HG03442 (cell line): ENCODE measurements around the gene MICAL2.

Source experiments
- ATAC-seq: cut with Tn5 transposase; IDR thresholded peaks from one replicate; pipeline ENCODE4 v1.9.1; 2021; ENCODE audit warnings: mild to moderate bottlenecking, moderate library complexity; ENCODE audit not compliant: unreplicated experiment

Gene MICAL2

GRCh38 chr11:12269104-12269441 is 158.7 kb downstream of the MICAL2 start:
- ATAC-seq, result no peak

DNA sequence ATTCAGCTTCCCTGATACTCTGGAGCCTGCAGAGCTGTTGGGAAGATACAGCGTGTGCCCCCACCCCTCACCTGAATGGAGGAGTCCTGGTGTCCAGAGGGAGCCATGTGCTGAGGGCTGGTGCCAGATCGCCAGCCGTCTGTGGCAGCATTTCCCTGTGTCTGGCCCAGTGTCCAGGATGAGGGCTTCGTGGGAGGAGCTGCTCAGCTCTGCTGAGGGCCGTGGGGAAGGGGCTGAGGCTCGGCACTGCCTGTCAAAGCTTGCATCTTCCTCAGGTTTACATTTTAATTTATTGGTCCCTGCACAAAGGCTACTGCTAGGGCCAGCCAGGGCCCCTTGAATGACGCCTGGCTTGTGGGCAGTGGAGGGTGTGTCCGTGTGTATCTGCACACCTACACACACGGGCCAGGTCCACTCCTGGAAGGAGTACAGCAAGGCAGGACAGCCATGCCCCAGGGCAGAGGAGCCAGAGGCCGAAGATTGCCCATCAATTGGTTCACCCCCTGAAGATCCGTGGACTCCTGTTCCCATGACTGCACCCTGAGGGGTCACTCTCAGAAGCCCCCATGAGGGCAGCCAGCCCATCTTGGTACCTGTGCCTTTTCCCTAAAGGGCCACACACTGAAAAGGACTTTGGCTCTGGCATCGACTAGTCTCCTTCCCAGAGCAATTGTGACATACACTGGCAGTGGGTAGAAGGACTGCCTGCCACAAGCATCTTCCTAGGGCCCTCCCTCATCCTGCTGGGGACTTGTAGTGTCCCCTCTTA is 159.2 kb downstream of the MICAL2 start:
- ATAC-seq, result no peak

DNA sequence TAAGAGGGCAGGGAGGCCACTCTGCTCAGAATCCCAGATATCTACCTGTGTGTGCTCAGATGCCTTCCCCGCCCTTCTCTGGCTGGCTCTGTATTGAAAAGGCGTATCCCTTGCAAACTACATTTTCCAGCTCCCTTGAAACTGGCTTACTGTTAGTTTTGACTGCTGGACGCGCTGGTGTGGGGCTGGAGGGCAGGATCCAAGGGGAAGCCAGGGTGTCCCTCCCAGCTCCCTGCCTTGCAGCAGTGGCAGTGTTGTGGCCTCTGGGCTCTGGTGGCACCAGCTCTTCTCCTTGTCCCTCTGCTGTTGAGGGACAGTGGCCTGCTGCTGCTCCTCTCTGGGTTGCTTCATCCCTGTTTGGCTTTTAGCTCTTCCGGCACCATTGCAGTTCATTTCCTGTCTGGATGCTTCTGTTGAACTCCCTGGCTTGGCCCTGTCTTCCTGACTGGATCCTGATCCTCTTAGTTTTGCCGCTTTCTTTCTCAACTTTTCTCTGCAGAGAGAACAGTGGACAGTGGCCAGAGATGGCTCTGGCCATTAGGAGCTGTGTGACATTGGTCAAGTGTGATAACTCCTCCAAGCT is 159.9 kb downstream of the MICAL2 start:
- ATAC-seq, result no peak

GRCh38 chr11:12270817-12271216 is 160.4 kb downstream of the MICAL2 start:
- no peak for ATAC-seq

DNA sequence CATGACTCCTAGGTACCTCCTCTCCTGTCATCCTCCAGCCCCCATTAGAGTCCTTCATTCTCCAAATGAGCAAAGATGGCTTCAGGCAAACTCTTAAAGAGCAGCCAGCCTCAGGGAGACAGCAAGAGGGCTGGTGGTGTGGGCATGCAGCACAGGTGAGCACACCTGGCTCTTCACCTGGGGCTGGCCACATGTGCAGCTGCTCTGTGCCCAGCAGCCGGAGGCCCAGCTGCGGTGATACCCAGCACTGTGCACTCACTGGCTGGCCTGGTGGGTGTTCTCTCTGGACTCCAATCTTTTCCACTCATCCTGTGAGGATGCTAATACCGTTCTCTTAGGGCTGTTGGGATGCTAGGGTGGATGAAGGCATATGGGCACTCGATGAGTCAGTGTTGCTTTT is 160.9 kb downstream of the MICAL2 start:
- no peak for ATAC-seq

GRCh38 chr11:12271826-12272366 is 161.5 kb downstream of the MICAL2 start:
- no peak for ATAC-seq

GRCh38 chr11:12272821-12273617 is 162.6 kb downstream of the MICAL2 start:
- ATAC-seq, result no peak

DNA sequence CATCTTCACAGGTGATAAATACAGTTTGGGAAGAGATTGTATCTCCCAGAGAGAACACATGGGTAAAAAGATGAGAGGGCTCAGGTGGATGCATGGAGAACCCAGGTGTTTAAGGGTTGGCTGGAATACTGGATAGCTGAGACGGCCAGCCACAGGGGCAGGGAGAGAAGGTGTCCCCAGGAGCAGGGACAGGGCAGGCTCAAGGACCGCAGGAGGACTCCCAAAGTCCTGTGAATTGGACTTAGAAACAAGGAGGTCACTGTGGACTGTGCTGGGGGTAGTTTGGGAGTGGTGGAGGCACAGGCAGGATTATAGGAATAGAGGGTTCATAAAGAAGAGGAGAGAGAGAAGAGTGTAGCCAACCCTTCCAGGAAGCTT is 163.2 kb downstream of the MICAL2 start:
- ATAC-seq, result no peak

- ATAC-seq, result no peak
Measured at GRCh38 chr11:12274056-12274455, 163.7 kb downstream of the MICAL2 start.

DNA sequence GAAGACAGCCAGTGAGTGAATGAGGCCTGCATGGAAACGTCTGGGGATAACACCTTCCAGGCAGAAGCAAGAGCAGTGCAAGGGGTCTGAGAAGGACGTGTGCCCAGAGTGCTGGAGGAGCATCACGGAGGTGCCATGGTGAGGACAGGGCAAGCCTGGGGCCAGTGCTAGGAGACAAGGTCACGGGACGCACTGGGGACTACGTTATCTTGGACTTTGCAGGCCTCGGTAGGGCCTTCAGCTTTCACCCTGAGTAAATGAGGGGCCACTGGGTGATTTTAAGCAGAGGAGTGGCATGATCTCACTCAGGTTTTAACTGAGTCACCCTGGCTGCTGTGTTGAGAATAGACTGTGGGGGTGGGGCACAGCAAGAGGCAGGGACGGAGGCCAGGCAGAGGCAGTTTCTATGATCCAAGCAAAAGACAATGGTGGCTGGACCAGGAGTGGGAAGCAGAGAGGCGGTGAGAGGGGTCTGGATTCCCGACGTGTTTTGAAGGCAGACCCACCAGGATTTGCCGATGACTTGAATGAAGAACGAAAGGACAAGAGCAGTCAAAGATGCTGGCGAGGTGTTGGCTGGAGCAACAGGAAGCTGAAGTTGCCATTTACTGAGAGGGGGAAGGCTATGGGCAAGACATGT is 164.3 kb downstream of the MICAL2 start:
- ATAC-seq, result no peak

DNA sequence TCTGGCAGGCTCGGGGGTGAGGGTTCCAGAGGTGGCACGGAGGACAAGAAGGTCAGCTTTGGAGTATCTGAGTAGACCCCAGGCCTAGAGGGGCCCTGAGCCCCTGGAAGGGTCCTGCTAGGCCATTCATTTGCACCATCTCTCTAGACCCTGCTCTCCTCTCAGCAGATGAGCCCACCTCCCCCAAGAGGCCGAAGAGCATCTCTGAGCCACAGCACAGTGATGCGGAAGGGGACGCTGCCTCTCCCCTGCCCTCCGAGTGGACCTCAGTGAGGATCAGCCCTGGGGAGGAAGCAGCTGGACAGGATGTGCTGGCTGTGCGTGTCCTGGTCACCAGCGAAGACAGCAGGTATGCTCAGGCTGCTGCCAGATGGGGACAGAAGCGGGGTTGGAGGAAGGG is 165.4 kb downstream of the MICAL2 start:
- no peak for ATAC-seq

- no peak for ATAC-seq
Measured at GRCh38 chr11:12276356-12276755, 166.0 kb downstream of the MICAL2 start.

DNA sequence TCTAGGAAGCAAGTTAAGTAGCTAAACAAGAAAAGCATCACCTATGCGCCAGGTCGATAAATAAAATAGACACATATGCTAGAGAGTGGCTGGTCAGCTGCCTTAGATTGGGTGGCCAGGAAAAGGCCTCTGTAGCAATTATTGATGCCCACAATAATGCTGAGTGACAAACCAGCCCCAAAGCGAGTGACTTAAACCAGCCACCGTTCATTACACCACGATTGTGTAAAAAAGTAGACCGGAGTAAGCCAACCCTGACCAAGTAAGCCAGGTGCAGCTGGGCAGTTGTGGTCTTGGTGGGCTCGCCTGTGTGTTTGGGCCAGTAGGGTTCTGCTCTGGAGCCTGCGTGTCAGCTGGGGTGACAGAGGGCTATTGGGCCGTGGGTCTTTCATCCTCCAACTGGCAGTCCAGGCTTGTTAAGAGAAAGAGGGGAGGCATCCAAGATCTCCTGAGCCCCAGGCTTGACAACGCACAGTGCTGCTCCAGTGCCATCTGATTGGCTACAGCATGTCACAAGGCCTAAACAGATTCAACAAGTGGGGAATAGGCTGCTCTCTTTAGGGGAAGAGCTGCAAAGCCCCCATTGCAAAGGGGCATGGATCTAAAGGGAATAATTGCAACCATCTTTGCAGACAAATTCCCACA is 166.6 kb downstream of the MICAL2 start:
- ATAC-seq, result no peak

DNA sequence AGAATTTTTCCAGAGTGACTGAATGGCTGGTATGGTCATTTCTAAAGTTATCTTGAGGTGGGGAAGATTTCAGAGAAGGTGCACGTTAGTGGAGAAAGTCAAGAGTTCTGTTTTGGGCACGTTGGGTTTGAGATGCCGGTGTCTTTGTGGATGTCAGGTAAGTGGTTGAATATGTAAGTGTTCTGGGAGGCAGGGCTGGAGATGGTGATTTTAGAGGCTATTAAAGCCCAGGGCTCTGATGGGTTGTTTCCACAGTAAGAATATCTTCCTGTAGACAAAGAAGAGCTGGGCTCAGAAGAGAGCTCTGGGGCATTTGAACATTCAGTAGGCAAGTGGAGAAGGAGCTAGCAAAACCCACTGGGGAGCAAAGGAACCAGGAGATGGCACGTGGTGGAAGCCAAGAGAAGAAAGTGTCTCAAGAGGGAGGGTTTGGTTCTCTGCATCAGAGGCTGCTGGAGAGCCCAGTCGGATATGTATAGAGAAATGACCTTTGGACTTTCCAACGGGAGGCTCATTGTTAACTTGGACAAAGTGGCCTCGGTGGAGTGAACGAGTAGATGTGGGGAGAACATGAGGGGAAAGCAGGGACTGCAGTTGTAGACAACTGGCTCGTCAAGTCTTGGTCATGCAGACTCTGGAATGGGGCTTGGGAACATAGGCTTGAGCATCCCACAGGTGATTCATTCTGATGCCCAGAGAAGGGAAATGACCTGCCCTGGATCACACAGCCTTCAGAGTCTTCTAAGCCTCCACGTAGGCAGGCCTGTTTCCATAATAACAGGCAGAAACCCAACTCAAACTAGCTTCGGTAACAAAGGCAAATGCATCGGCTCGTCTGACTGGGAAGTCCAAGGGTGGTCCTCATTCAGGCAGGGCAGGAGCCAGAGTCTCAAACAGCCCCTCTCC is 168.6 kb downstream of the MICAL2 start:
- no peak for ATAC-seq

DNA sequence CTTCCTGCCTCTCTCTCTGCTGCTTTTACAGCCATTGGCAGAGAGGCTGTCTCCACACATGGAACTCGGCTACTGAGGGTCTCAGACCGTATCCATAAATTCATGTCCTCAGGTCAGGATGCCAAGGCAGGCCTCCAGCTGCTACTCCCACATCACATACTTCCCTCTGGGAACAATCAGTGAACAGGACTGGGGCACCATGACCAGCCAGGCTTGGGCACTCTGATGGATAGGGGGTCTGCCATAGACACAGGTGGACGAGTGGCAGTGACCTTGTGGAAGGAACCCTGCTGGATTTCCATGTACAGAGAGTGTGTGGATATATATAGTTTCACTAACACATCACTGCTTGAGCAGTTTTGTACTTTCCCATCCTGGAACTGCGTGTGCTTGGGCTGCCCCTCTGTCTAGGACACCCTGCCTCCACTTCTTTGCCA is 169.3 kb downstream of the MICAL2 start:
- no peak for ATAC-seq

GRCh38 chr11:12280199-12280837 is 169.9 kb downstream of the MICAL2 start:
- no peak for ATAC-seq

GRCh38 chr11:12280838-12281565 is 170.6 kb downstream of the MICAL2 start:
- ATAC-seq, result no peak
